HG02623 (cell line): ENCODE results near the gene LRIT3.
"Not testable (repeated sequence)": the region's sequence is repeated elsewhere in the genome, so short reads cannot be mapped to it uniquely, and the experiment has no call there.

Experiments
- ATAC-seq: cut with Tn5 transposase; IDR thresholded peaks from one replicate; pipeline ENCODE4 v1.9.1; 2021; ENCODE audit warnings: moderate library complexity; ENCODE audit not compliant: unreplicated experiment

The LRIT3 gene

GRCh38 chr4:109848501-109848900 is 594 bp downstream of the LRIT3 start:
- ATAC-seq = no peak

- no peak for ATAC-seq
Observed at GRCh38 chr4:109850601-109851000, 2.7 kb downstream of the LRIT3 start.

- not testable (repeated sequence) for ATAC-seq
Observed at GRCh38 chr4:109859426-109860300, 11.8 kb downstream of the LRIT3 start.

DNA sequence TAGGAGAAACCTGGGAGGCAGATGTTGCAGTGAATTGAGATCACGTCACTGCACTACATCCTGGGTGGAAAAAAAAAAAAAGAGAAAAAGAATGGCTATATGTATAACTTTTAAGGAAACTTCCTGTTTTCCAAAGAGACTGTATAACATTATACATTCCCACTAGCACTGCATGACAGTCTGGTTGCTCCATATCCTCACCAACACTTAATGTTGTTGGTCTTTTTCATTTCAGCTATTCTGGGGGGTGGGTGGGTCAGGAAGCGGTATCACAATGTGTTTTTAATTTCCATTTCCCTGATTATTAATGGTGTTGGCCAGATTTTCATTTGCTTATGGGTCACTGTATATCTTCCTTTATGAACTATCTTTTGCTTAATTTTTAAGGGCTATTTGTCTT is 13.4 kb downstream of the LRIT3 start:
- ATAC-seq = no peak

DNA sequence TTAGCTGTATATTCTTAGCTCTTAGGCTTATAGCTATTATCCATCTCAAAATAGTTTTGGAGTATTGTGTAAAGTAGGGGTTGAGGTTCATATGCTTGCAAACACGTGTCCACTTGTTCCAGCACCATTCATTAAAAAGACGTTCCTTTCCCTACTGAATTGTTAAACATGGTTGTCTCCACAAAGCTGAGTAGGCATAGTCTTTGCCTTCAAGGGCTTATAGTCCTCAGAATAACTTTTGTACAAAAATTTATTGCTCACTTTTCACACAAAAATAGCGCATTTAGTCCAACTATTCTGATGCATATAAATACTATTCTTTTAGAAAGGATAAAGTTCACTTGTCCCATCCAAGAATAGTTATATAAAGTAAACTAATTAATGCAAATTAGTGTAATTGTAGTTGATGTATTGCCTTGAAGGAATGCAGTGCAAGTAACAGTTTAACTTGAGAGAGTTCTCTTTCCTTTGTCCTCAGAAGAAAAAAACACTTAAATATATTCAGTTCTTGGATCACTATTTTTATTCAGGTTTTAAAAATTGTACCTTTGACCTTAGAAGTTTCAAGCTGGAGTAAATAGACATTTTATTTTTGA is 14.1 kb downstream of the LRIT3 start:
- no peak for ATAC-seq

GRCh38 chr4:109864134-109864533 is 16.2 kb downstream of the LRIT3 start:
- no peak for ATAC-seq

DNA sequence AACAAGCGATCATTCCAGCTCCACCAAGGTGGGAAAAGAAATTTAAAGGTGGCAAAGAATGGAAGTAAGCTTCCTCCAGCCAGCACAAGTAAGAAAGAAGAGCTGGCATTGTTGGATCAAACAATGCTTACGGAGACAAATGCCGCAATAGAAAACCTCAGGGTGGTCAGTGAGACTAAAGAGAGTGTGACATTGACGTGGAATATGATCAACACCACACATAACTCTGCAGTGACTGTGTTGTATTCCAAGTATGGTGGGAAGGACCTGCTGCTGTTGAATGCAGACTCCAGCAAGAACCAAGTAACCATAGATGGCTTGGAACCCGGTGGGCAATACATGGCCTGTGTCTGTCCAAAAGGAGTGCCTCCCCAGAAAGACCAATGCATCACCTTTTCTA is 22.2 kb downstream of the LRIT3 start:
- ATAC-seq = no peak

DNA sequence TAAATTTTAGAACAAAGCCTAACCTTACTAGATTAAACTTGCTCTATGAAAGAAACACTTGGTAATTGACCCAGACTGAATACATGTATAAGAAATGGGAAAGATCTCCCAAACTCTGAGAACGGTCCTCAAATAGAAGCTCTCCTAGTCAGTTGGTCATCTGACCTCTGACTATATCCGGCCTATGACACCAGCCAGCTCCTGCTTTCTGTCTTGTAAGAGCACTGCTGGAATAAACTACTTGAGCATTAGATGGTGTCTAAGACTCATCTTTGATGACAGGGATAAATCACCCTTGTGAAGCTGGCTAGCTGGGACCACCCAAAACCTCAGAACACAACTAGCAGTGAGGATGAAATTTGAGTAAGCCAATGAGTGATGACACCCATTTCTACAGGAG is 24.2 kb downstream of the LRIT3 start:
- no peak for ATAC-seq

GRCh38 chr4:109872950-109873656 is 25.2 kb downstream of the LRIT3 start:
- ATAC-seq = no peak

DNA sequence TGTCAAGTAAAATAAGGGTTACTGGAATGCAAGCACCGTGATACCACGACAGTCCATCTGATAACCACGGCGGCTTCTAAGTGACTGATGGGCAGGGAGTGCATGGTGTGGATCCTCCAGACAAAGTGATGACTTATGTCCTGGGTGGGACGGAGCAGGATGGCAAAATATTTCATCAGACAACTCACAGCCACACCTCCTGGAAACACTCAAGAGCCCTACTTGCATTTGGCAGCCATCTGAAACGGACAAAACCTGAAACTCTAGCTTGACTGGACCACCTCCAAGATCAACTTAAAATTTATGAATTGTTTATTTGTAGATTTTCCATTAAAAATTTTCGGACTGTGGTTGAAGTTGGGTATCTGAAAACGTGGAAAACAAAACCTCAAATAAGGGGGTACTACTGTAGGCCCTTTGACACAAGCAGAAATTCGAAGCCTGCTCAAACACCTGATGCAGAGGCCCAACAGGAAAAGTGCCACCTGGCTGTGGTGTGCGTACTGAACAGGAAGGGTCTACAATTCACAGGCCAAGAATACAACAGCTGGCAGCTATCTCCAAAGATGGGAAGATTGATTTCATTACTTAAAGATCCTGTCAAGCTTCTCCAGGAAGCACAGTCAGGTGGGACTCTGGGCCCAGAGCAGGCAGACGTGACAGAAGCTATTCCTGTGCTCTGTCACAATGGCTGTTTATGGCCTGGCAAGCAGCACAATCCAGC is 26.0 kb downstream of the LRIT3 start:
- ATAC-seq = no peak

DNA sequence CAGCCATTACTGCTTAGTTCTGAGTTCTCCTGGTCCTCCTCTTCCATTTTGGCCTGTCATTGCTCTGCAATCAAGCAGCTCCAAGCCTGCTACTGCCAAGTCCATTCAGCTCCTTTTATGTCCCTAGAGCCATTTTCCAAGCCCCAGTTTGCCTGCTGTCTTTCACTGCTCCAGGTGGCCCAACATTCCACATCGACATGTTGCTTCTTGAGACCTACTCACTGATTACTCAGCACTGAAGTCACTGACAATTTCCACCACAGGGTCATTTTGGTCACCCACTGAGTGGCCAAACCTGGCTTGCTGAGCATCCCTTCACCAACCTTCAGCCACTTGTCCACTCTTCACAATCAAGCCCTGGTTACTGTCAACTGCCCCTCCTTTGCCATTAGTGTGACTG is 27.2 kb downstream of the LRIT3 start:
- no peak for ATAC-seq

- ATAC-seq = not testable (repeated sequence)
Observed at GRCh38 chr4:109875553-109875952, 27.6 kb downstream of the LRIT3 start.

GRCh38 chr4:109876634-109877265 is 28.8 kb downstream of the LRIT3 start:
- ATAC-seq = no peak

DNA sequence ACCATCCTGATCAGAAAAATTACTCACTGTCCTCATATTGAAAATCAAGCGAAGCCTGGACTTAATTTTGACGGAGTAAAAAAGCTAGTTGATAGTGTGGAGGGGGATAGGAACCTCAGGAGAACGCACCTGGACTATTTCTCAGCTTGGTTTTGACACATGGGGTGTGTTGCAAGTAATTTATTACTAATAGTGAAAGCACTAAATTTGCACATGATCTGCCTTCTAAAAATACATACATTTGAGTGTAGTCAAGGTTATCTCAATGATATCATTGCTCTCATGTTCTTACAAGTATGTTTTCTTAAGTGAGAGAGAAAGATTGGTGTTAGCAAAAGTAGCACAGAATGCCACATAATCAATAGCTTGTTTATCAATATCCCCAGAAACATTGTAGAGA is 29.5 kb downstream of the LRIT3 start:
- peak; percentile 69 for ATAC-seq

GRCh38 chr4:109878355-109878754 is 30.4 kb downstream of the LRIT3 start:
- ATAC-seq = no peak

DNA sequence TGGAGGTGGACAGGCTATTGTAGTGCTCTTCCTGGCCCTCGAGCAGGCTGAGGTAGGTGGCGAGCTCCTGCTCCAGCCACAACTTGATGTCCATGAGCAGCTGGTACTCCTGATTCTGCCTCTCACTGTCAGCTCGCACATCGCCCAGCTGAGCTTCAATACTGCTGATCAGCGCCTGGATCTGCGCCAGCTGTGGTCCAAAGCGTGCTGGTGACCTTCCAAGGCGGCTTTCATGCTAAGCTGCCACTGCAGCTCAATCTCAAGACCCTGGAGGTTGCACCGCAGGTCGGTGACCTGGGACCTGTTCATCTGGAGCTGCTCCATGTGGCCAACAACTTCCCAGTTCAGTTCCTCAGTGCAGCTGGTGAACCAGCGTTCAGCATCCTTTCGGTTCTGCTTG is 31.2 kb downstream of the LRIT3 start:
- no peak for ATAC-seq

DNA sequence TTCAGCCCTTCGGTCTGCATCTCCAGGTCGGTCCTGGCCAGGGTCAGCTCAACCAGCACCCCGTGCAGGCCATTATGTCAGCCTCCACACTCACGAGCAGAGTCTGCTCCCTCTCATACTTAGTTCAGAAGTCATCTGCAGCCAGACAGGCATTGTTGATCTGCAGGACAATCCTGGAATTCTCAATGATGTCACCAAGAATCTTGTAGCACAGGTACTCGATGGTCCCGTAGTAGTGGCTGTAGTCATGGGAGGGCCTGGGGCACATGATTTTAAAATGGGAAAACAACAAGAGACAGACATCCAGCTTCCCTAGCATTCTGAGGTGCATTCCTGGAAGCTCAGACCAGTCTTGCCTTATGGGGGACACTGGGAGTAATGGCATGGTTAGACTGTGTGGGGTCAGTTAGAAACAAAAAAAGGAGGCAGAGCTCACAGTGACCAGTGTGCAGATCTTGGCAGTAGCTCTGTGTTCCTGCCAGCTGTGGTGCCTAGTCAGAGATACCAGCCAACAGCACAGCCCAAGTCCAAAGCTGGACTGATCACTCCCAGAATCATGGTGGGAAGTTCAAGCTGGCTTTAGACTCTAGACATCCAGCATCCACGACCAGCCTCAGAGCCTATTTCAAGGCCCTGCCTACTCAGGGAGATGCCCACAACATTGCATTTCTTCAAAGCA is 31.9 kb downstream of the LRIT3 start:
- no peak for ATAC-seq

GRCh38 chr4:109886303-109886702 is 38.4 kb downstream of the LRIT3 start:
- no peak for ATAC-seq

GRCh38 chr4:109887071-109887470 is 39.2 kb downstream of the LRIT3 start:
- no peak for ATAC-seq

DNA sequence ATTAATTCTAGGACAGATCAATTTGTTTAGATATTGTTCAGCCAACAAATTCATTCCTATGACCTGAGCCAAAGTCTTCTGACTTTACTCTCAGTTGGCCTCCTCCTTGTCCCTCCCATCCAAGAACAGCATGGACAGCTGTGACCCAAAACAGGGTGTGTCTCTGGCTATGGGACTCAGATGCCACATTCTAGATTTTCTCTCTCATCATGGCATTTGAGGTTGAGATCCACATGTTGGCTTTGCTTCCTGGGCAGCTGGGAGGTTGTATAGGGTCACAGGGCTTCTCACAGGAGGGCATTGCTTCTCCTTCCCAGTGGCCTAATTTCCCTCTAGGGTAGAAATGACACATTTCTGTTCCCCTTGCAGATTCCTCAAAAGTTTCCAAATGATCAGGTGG is 42.2 kb downstream of the LRIT3 start:
- ATAC-seq = no peak
